Measurements from ENCODE around the gene POMGNT1. TPM values are rescaled to one million over a fixed set of nuclear protein-coding genes. Genes with fewer than 3 reads are reported as not detected.

Gene POMGNT1
- total RNA-seq, 1 donor from 2014 or later = 59.3 TPM

- Histone ChIP-seq H3K9me3 (no peaks in the 10 kb centered on the region), H3K27ac (peak within 1 kb of the TSS; percentile 66), H3K4me1 (peaks cover 59% of the 10 kb centered on the region), H3K4me3 (no peak within 1 kb of the TSS), H3K27me3 (ENCODE audit: low read depth) (no peaks in the 10 kb centered on the region), H3K36me3 (no peaks in the 10 kb centered on the region)
- ATAC-seq (no peak), DNase-seq (no peak)
- intact Hi-C loops (cut with DNase I) = no loop called here
- no peak for TF ChIP-seq CTCF (IDR thresholded peaks at IDR 0.05)
Measured at GRCh38 chr1:46176211-46176865, 21.9 kb downstream of the POMGNT1 start, which contains the start of gene P3R3URF. P3R3URF (minus strand) TSS chr1:46176488; CDS start chr1:46176471, 17 bp downstream.

- no peak for DNase-seq
- no peak overlapping the region for H3K4me3 ChIP-seq
- intact Hi-C loops (cut with DNase I) = no loop called here
Measured at GRCh38 chr1:46175243-46175642, 23.0 kb downstream of the POMGNT1 start.

GRCh38 chr1:46174448-46175231, 23.6 kb downstream of the POMGNT1 start, which contains the start of gene TSPAN1:
TSPAN1 (plus strand) TSS chr1:46175087; CDS start chr1:46181108, 6,021 bp downstream.
- no peaks in the 10 kb centered on the region for H3K9me3 ChIP-seq
- no peaks in the 10 kb centered on the region for H3K27me3 ChIP-seq (ENCODE audit: low read depth)
- DNase-seq = no peak
- no peak within 1 kb of the TSS for H3K4me3 ChIP-seq
- peak within 1 kb of the TSS; percentile 66 for H3K27ac ChIP-seq
- intact Hi-C loops (cut with DNase I) = no loop called here
- no peak for TF ChIP-seq CTCF (IDR thresholded peaks at IDR 0.05)
- no peaks in the 10 kb centered on the region for H3K36me3 ChIP-seq
- ATAC-seq = peak; percentile 75 to 77
- peaks cover 59% of the 10 kb centered on the region for H3K4me1 ChIP-seq

More at GRCh38 chr1:46175243-46175642, 23.0 kb downstream of the POMGNT1 start:
- ATAC-seq = no peak
- Histone ChIP-seq H3K9me3 (no peaks in the 10 kb centered on the region), H3K4me1 (peaks cover 60% of the 10 kb centered on the region), H3K27ac (peak overlapping the region; percentile 66), H3K27me3 (ENCODE audit: low read depth) (no peaks in the 10 kb centered on the region), H3K36me3 (no peaks in the 10 kb centered on the region)
- no peak for TF ChIP-seq CTCF (IDR thresholded peaks at IDR 0.05)

- Histone ChIP-seq H3K9me3 (no peaks in the 10 kb centered on the region), H3K4me1 (peaks cover 64% of the 10 kb centered on the region), H3K27me3 (ENCODE audit: low read depth) (no peaks in the 10 kb centered on the region), H3K27ac (no peak overlapping the region), H3K36me3 (no peaks in the 10 kb centered on the region), H3K4me3 (no peak overlapping the region)
- intact Hi-C loops (cut with DNase I) = no loop called here
- no peak for TF ChIP-seq CTCF (IDR thresholded peaks at IDR 0.05)
- ATAC-seq (no peak), DNase-seq (no peak)
Measured at GRCh38 chr1:46173361-46173856, 24.8 kb downstream of the POMGNT1 start.

GRCh38 chr1:46172321-46172720, 25.9 kb downstream of the POMGNT1 start:
- Histone ChIP-seq H3K27ac (peak overlapping the region; percentile 77), H3K4me1 (peaks cover 75% of the 10 kb centered on the region), H3K36me3 (no peaks in the 10 kb centered on the region), H3K9me3 (no peaks in the 10 kb centered on the region), H3K4me3 (no peak overlapping the region), H3K27me3 (ENCODE audit: low read depth) (no peaks in the 10 kb centered on the region)
- DNase-seq (no peak), ATAC-seq (no peak)
- intact Hi-C loops (cut with DNase I) = no loop called here
- TF ChIP-seq CTCF (IDR thresholded peaks at IDR 0.05) = no peak
